OCI-LY7 (cell line): ENCODE results near the gene SS18.

Experiments used
- CTCF ChIP-seq: fragments of 200-600 bp; sonication (generic); conservative IDR thresholded peaks from 2 replicates; pipeline ENCODE4 v1.5.1; 2014; ENCODE audit warnings: mild to moderate bottlenecking, antibody characterized with exemption, low read length, moderate library complexity, mixed read lengths
- EZH2phosphoT487 ChIP-seq: fragments of 200-600 bp; sonication (generic); IDR thresholded peaks from 2 replicates; pipeline ENCODE4 v1.6.1; 2018; ENCODE audit warnings: low read depth, borderline replicate concordance, mild to moderate bottlenecking, mixed run types, antibody characterized with exemption, low read length, moderate library complexity, mixed read lengths

DNA sequence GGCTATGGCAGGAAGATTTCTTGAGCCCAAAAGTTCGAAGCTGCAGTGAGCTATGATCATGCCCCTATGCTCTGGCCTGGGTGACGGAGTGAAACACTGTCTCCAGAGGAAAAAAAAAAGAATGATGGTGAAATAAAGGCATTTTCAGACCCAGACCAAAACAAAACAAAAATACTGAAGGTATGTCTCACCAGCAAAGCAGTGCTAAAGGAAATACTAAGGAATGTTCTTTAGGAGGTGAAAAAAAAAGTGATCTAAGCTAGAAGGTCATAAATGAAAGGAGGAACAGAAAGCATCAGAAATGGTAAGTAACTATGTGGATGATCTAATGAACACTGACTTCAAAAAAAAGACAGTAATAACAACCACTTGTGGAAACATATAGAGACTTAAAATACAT lies 18.7 kb downstream of the SS18 start:
- TF ChIP-seq CTCF = no peak
- TF ChIP-seq EZH2phosphoT487 = no peak
